K562 (cell line): ENCODE results near the gene MDK.

Source experiments
- HDAC2 ChIP-seq: fragments of 450-650 bp; IDR thresholded peaks from 2 replicates; pipeline ENCODE4 v1.6.1; 2016; ENCODE audit warnings: mild to moderate bottlenecking
- MTF1 ChIP-seq: fragments of 250-450 bp; sonication (Bioruptor Pico); IDR thresholded peaks from 2 replicates; pipeline ENCODE4 v1.9.0; 2021; ENCODE audit warnings: moderate library complexity, mild to moderate bottlenecking, inconsistent platforms, borderline replicate concordance
- TAF1 ChIP-seq: IDR thresholded peaks from 2 replicates; pipeline ENCODE4 v1.6.1; 2011; ENCODE audit warnings: mild to moderate bottlenecking, low read length, moderate library complexity; ENCODE audit not compliant: insufficient read depth, control insufficient read depth, severe bottlenecking; ENCODE audit errors: extremely low read depth
- ZFP36 ChIP-seq: fragments of 150-350 bp; IDR thresholded peaks from 2 replicates; pipeline ENCODE4 v1.6.1; 2018; ENCODE audit warnings: low read length, low read depth; ENCODE audit not compliant: partially characterized antibody
- ZNF175 ChIP-seq: fragments of 200-800 bp; sonication (Bioruptor generic); IDR thresholded peaks from 2 replicates; pipeline ENCODE4 v1.6.1; 2016; ENCODE audit warnings: low read depth, mild to moderate bottlenecking, missing genetic modification characterization, missing compliant biosample characterization
- ZNF274 ChIP-seq: IDR thresholded peaks from 2 replicates; pipeline ENCODE4 v1.6.1; 2011; ENCODE audit warnings: low read depth, mild to moderate bottlenecking, low read length, moderate library complexity, borderline replicate concordance

DNA sequence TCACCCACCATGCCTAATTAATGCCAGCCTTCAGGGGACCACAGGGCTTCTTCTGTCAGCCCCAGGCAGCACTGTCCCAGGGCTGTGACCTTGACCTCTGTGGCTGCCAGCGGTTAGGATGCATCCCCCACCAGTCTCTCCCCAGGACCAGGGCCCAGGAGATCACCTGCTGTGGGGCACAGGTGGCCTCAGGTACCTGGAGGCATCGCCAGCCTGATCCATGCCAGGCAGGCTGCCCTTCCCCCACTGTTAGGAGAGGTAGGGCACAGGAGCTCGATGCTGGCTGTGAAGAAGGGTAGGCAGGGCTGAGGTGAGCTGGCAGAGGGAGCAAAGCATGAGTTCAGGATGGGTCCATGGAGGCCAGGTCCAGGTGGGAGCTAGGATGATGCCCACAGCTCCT is 16.7 kb upstream of the MDK start:
- TF ChIP-seq HDAC2 (no peak), ZNF175 (CRISPR knock-in tag) (no peak), MTF1 (CRISPR knock-in tag) (no peak), ZFP36 (no peak), ZNF274 (no peak), TAF1 (no peak)
